Subcutaneous adipose tissue (tissue), 4 donors: Measurements from ENCODE around the gene DACT3. TPM values are rescaled to one million over a fixed set of nuclear protein-coding genes. Genes with fewer than 3 reads are reported as not detected.

ENCODE experiments used
- total RNA-seq, 4 donors: library from RNA; depleted of rRNA; stranded (reverse); fragments of >200 nt; gene quantifications; one replicate each; pipeline ENCODE4 v1.1.0, GENCODE V29; 2016
- TF ChIP-seq, protein P1 (sequence below): fragments of 450-650 bp; IDR thresholded peaks from one replicate; pipeline ENCODE4 v1.5.1; 2016; ENCODE audit warnings: low read depth, mild to moderate bottlenecking, control low read depth, antibody characterized with exemption, moderate library complexity

The DACT3 gene, protein sequence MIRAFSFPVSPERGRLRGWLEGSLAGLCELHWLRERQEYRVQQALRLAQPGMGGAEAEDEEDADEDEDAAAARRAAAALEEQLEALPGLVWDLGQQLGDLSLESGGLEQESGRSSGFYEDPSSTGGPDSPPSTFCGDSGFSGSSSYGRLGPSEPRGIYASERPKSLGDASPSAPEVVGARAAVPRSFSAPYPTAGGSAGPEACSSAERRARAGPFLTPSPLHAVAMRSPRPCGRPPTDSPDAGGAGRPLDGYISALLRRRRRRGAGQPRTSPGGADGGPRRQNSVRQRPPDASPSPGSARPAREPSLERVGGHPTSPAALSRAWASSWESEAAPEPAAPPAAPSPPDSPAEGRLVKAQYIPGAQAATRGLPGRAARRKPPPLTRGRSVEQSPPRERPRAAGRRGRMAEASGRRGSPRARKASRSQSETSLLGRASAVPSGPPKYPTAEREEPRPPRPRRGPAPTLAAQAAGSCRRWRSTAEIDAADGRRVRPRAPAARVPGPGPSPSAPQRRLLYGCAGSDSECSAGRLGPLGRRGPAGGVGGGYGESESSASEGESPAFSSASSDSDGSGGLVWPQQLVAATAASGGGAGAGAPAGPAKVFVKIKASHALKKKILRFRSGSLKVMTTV
- total RNA-seq, result under 1 TPM in 3 of 4 donors, not detected in 1; 0.22 to 0.68 (median 0.57) TPM

DNA sequence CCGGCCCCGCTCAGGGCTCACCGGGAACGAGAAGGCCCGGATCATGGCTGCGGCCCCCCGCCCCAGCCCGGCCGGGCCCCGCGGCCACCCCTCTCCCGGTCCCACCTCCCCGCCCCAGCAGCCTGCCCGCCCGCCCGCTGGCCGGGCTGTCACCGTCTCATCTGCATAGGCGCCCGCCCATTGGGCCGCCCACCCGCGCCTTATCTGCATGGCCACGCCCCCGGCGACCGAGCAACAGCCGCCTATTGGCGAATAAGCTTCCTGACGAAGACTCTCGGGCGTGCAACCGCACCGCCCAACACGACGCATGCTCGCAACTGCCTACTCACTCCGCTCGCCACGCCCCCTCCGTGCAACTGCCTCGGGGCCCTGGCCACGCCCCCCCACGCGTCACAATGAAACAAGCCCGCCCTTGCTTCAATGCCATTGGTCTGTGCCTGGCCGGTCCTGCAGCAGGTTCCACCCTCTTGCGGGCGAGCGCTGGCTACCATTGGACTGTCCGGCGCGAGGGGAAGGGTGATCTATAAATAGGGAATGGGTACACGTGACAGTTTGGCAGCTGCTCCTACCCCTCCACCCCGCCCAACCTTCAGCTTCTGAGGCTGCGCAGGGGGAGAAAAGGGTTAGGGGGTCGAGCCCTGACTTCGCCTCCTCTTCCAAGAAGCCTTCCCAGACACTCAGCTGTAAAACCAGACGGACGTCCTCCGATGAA lies at the start of gene DACT3:
TSS of gene DACT3 (minus strand) at position 163 of the 712 bp plus-strand sequence. CDS start at position 45, 118 bp downstream.
- TF ChIP-seq, protein P1, sequence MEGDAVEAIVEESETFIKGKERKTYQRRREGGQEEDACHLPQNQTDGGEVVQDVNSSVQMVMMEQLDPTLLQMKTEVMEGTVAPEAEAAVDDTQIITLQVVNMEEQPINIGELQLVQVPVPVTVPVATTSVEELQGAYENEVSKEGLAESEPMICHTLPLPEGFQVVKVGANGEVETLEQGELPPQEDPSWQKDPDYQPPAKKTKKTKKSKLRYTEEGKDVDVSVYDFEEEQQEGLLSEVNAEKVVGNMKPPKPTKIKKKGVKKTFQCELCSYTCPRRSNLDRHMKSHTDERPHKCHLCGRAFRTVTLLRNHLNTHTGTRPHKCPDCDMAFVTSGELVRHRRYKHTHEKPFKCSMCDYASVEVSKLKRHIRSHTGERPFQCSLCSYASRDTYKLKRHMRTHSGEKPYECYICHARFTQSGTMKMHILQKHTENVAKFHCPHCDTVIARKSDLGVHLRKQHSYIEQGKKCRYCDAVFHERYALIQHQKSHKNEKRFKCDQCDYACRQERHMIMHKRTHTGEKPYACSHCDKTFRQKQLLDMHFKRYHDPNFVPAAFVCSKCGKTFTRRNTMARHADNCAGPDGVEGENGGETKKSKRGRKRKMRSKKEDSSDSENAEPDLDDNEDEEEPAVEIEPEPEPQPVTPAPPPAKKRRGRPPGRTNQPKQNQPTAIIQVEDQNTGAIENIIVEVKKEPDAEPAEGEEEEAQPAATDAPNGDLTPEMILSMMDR, result no peak

DNA sequence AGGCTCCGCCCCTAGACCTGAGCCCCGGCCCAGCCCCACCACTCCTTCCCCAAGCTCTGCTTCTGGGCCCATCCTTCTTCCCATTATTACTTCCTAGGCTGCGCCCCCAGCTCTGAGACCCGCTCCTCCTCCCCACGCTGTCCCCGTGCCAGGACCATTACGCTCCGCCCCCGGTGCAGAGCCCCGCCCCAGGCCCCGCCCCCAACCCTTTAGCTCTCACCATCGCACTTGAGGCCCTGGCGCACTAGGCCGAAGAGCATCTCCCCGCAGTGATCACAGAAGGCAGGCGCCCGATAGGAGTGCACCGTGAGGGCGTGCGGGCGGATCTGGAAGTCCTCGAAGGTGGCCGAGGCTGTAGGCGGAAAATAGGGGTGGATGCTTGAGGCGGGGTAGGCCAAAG lies 49.7 kb upstream of the DACT3 start:
- TF ChIP-seq, protein P1, result no peak

DNA sequence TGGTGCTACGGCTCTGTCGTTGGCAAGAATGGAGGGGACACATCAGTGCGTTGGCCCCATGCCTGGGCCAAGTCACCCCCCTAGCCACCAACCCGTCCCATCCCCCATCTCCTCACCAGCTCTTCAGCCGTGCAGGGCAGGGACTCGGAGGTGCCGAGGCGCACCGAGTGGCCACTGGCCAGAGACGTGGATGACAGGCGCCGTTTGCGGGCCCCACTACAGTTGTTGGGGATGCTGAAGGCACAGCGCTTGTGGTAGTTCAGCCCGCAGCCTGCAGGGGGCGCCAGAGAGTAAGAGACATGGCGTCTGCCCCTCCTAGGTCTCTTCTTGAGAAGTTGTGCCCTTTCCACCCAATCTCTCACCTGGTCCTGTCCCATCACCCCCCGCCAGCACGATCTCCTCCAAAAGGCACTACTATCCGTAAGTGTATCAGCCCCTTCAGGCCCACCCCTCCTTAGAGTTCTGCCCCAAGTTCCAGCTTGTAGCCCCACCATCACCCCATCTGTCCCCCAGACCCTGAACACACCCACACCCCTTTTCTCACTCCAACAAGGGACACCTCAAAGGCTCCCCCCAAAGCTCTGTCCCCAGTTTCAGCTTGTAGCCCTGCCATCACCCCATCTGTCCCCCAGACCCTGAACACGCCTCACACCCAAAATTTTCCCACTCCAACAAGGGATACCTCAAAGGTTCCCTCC lies 43.5 kb upstream of the DACT3 start:
- TF ChIP-seq, protein P1, result no peak

DNA sequence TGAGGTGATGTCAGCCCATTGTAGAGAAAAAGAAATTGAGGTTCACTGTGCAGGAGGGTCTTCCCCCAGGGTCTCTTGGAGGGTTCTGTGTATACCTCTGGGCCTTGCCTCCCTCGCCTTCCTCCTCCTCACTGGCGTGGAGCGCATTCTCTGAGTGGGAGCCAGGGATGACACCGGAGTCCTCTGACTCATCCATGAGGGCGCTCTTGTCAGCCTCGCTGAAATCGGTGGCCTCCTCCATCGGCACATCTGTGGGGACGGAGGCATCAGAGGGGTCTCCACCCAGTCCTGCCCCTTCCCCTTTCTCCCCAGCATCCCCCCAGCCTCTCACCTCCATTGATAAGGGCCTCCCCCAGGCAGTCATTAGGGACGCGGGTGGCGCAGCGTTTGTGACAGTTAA lies 39.7 kb upstream of the DACT3 start:
- TF ChIP-seq, protein P1, result no peak

DNA sequence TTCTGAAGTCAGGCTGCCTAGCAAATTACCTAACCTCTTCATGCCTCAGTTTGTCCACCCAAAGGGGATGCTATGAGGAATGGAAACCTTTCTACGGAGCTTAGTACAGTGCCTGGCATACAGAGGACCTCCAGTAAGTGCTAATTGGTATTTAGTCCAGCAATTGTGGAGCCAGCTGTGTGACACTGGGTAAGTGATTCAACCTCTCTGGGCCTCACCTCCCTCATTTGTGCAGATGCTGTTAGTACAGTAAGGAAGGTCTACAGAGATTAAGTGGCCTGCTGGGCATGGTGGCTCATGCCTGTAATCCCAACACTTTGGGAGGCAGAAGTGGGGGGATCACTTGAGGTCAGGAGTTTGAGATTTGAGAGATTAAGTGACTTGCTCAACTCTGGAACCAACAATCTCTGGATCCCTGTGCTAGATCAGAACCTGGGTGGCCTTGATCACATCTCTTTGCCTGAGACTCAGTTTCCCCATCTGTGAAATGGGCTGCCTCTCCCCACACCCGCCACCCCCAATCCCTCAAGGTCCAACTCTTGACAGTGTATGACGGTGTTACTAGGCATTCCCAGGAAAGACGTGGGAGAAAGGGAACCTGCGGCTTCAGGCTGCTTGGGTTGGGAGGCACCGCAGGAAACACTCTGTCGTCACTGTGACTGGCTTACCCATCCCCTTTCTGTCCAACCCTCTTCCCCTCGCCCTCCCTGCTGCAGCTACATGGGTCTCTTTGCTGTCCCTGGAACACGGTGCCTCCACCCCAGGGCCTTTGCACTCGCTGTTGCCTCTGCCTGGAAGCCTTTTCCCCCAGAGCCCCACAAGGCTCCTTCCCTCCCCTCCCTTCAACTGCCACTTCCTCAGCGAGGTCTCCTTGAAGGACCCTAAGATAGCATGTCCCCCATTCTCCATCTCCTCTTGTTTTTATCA lies 37.7 kb upstream of the DACT3 start:
- TF ChIP-seq, protein P1, result no peak

DNA sequence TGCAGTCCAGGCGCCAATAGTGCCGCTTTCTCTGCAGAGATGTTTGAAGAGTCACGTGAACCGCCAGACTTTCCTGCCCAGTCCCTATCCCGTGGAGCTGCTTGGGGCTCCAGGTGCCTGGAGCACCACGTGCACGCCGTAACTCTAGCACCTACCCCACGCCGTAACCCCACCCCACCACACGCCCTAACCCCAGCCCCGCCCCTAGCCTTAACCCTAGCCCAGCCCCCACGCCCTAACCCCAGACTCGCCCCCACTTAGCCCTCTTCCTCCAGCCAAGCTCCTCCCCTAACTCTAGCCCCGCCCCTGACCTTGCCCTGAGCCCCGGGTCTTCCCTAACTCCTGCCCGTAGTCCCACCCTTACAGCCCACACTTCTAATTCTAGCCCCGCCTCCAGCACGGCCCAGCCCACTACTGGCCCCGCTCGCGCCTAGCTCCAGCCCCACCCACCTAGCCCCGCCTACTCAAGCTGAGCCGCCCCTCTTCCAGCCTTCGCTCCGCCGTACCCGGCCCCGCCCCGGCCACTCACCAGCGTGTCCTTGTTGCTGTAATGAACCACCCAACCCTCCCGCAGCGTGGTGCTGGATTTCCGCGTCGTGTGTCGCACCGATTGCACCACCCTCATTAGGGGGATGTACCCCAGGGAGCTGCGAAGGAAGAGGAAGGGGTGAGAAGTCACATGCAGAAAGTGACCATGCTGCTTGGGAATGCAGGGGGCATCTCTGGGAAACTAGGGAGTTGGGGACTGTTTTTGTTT lies 36.4 kb upstream of the DACT3 start:
- TF ChIP-seq, protein P1, result no peak
